ENCODE data around the gene TTC16.
A peak's percentile ranks its signal among the peaks of the same experiment; 100 is the strongest.

Gene TTC16

GRCh38 chr9:127734747-127735529, 19.1 kb downstream of the TTC16 start, which contains the start of gene TOR2A:
TSS of gene TOR2A (minus strand) at chr9:127735294. CDS start at chr9:127735270, 24 bp downstream.
- DNase-seq (ENCODE audit: low read depth): peak; percentile 100
- Histone ChIP-seq H3K9ac (ENCODE audit: low read length) (peak within 1 kb of the TSS; percentile 90), H3K36me3 (ENCODE audit: control insufficient read depth, insufficient read depth, low read length, severe bottlenecking) (peaks cover 6% of the 10 kb centered on the region), H3K9me3 (ENCODE audit: control insufficient read depth, low read length) (no peaks in the 10 kb centered on the region), H3K4me1 (ENCODE audit: control insufficient read depth, insufficient read depth, low read length) (peaks cover 17% of the 10 kb centered on the region), H3K27me3 (replicated peaks; ENCODE audit: control insufficient read depth, insufficient read depth, low read length) (no peaks in the 10 kb centered on the region), H3K4me3 (ENCODE audit: low read length) (peak within 1 kb of the TSS; percentile 81)

DNA sequence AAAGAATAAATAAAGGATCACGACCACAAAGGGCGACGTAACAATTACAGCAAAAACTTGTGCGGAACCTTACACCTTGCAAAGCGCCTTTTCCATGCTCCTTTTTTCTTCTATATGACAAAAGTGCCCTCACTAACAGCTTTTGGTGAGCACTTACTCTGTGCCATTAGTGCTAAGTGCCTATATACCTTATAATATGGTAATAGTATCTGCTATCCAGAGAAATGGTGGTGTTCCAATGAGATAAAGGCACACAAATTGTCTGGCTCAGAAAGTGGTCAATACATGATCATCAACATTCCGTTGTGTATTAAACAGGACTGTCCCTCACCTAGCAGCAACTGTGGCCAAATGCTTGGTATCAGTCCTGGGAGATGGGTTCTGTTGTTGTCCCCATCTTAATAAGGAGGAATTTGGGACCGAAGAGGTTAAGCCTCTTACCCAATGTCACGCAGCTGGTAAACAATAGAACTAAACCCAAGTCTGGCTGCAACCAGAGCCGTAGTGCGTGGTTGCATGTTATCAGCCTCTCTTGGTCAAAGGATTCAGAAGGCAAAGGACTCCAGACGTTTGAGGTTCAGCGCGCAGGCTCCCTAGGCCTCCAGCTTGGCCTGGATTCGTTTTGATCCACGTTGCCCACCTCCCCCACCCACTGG, 19.8 kb downstream of the TTC16 start:
- no peak overlapping the region for H3K9ac ChIP-seq (ENCODE audit: low read length)

GRCh38 chr9:127738666-127739065, 22.8 kb downstream of the TTC16 start:
- Histone ChIP-seq H3K4me1 (ENCODE audit: control insufficient read depth, insufficient read depth, low read length) (peaks cover 31% of the 10 kb centered on the region), H3K9me3 (ENCODE audit: control insufficient read depth, low read length) (no peaks in the 10 kb centered on the region), H3K9ac (ENCODE audit: low read length) (no peak overlapping the region), H3K36me3 (ENCODE audit: control insufficient read depth, insufficient read depth, low read length, severe bottlenecking) (no peaks in the 10 kb centered on the region), H3K4me3 (ENCODE audit: low read length) (no peak overlapping the region), H3K27me3 (replicated peaks; ENCODE audit: control insufficient read depth, insufficient read depth, low read length) (no peaks in the 10 kb centered on the region)
- DNase-seq (ENCODE audit: low read depth): no peak

More for the DNA sequence above, 19.8 kb downstream of the TTC16 start:
- no peaks in the 10 kb centered on the region for H3K27me3 ChIP-seq (replicated peaks; ENCODE audit: control insufficient read depth, insufficient read depth, low read length)
- peak; percentile 9 for DNase-seq (ENCODE audit: low read depth)
- H3K9me3 ChIP-seq (ENCODE audit: control insufficient read depth, low read length): no peaks in the 10 kb centered on the region
- H3K36me3 ChIP-seq (ENCODE audit: control insufficient read depth, insufficient read depth, low read length, severe bottlenecking): peaks cover 6% of the 10 kb centered on the region
- peaks cover 22% of the 10 kb centered on the region for H3K4me1 ChIP-seq (ENCODE audit: control insufficient read depth, insufficient read depth, low read length)
- H3K4me3 ChIP-seq (ENCODE audit: low read length): no peak overlapping the region

DNA sequence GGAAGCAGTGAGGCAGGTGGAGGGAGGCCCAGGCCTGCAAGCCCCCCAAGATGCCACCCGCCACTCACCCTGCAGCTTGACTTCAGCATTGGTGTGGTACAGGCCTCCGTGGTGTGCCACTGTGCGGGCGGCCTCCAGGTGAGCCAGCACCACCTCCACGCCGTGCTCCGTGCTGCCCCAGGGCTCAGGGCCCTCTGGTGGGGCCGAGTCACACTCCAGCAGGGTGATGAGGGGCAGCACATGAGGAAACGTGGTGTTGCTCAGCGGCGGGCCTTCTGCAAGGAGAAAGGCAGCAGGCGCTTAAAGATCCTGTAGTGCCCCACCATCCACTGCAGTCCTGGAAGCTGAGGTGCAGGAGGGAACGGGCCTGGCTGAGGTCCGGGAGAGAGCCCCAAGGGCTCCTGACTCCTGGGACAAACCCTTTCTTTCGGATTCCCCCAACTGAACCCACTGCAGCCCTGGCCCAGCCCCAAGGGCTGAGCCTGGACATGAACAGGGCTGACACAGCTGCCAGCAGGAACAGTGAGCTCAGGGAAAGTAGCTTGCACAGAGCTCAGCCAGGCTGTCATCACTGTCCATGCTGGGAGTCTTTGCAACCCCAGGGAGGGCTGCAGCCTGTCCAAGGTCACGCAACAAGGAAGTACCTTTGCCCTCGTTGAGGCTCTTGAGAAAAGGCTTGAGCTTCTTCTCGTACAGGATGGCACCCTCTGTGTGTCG, 23.9 kb downstream of the TTC16 start:
- H3K4me1 ChIP-seq (ENCODE audit: control insufficient read depth, insufficient read depth, low read length): peaks cover 24% of the 10 kb centered on the region
- no peak for DNase-seq (ENCODE audit: low read depth)
- peak overlapping the region; percentile 49 for H3K4me3 ChIP-seq (ENCODE audit: low read length)
- peak overlapping the region; percentile 81 for H3K9ac ChIP-seq (ENCODE audit: low read length)
- H3K9me3 ChIP-seq (ENCODE audit: control insufficient read depth, low read length): no peaks in the 10 kb centered on the region
- H3K27me3 ChIP-seq (replicated peaks; ENCODE audit: control insufficient read depth, insufficient read depth, low read length): no peaks in the 10 kb centered on the region
- no peaks in the 10 kb centered on the region for H3K36me3 ChIP-seq (ENCODE audit: control insufficient read depth, insufficient read depth, low read length, severe bottlenecking)

DNA sequence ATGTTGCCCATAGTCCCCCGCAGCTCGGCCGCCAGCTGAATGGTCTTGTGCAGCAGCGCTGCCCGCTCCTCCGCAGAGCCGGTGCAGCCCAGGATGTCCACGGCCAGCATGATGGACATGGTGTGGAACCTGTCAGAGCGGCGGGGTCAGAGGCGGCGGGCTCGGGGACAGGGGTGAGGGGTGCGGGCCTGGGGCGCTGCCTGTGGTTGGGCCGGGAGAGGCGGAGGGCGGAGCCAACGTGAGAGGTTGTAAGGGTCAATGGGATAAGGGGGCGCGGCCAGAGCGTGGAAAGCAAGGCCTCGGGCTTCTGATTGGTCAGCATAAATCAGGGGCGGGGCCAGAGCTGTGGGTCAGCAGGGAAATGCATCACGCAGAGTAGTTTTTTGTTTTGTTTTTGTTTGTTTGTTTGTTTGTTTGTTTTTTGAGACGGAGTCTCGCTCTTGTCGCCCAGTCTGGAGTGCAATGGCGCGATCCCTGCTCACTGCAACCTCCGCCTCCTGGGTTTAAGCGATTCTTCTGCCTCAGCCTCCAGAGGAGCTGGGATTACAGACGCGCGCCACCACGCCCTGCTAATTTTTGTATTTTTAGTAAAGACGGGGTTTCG, 26.1 kb downstream of the TTC16 start:
- DNase-seq (ENCODE audit: low read depth): peak; percentile 9
- no peaks in the 10 kb centered on the region for H3K9me3 ChIP-seq (ENCODE audit: control insufficient read depth, low read length)
- H3K36me3 ChIP-seq (ENCODE audit: control insufficient read depth, insufficient read depth, low read length, severe bottlenecking): no peaks in the 10 kb centered on the region
- H3K4me3 ChIP-seq (ENCODE audit: low read length): peak overlapping the region; percentile 44
- H3K4me1 ChIP-seq (ENCODE audit: control insufficient read depth, insufficient read depth, low read length): peaks cover 19% of the 10 kb centered on the region
- no peak overlapping the region for H3K9ac ChIP-seq (ENCODE audit: low read length)
- no peaks in the 10 kb centered on the region for H3K27me3 ChIP-seq (replicated peaks; ENCODE audit: control insufficient read depth, insufficient read depth, low read length)

- Histone ChIP-seq H3K4me3 (ENCODE audit: low read length) (peak overlapping the region; percentile 44), H3K27me3 (replicated peaks; ENCODE audit: control insufficient read depth, insufficient read depth, low read length) (peaks cover 4% of the 10 kb centered on the region), H3K9ac (ENCODE audit: low read length) (no peak overlapping the region), H3K4me1 (ENCODE audit: control insufficient read depth, insufficient read depth, low read length) (peaks cover 19% of the 10 kb centered on the region), H3K9me3 (ENCODE audit: control insufficient read depth, low read length) (no peaks in the 10 kb centered on the region), H3K36me3 (ENCODE audit: control insufficient read depth, insufficient read depth, low read length, severe bottlenecking) (no peaks in the 10 kb centered on the region)
- no peak for DNase-seq (ENCODE audit: low read depth)
Observed at GRCh38 chr9:127742435-127743088, 26.7 kb downstream of the TTC16 start.

DNA sequence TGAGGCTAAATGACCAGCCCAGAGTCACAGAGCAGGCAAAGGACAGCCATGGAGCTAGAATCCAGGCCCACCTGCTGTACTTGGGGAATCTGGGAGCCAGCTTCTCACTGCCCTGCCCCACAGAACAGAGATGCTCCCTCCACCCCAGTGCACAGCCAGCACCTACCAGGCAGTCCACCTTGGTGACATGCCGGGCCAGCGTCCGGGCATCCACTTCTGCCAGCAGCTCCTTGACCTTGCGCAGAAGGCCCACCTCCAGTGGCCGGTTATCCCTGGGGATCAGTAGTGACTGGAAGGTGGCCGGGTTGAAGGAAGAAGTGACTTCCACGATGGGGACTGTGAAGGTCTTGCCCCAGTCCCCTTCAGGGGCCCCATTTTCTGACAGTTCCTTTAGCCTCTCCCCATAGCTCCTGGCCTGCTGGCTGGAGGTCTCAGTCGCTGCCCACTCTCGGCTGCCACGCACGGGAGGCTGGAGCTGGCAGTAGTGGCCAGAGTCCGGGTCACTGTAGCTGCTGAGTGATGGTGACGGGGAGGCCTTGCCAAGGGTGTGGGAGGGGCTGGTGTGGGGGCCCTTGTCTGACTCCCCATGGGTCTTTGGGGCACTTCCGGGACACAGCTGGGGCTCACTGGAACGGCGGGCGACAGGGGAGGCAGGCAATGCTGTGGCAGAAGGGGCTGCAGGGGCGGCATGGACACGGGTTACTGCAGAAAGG, 28.7 kb downstream of the TTC16 start:
- Histone ChIP-seq H3K4me3 (ENCODE audit: low read length) (no peak overlapping the region), H3K9me3 (ENCODE audit: control insufficient read depth, low read length) (no peaks in the 10 kb centered on the region), H3K36me3 (ENCODE audit: control insufficient read depth, insufficient read depth, low read length, severe bottlenecking) (no peaks in the 10 kb centered on the region), H3K4me1 (ENCODE audit: control insufficient read depth, insufficient read depth, low read length) (peaks cover 18% of the 10 kb centered on the region), H3K27me3 (replicated peaks; ENCODE audit: control insufficient read depth, insufficient read depth, low read length) (peaks cover 10% of the 10 kb centered on the region), H3K9ac (ENCODE audit: low read length) (no peak overlapping the region)
- no peak for DNase-seq (ENCODE audit: low read depth)

GRCh38 chr9:127746959-127747569, 31.2 kb downstream of the TTC16 start:
- Histone ChIP-seq H3K9me3 (ENCODE audit: control insufficient read depth, low read length) (no peaks in the 10 kb centered on the region), H3K36me3 (ENCODE audit: control insufficient read depth, insufficient read depth, low read length, severe bottlenecking) (no peaks in the 10 kb centered on the region), H3K4me1 (ENCODE audit: control insufficient read depth, insufficient read depth, low read length) (peaks cover 4% of the 10 kb centered on the region), H3K27me3 (replicated peaks; ENCODE audit: control insufficient read depth, insufficient read depth, low read length) (peaks cover 22% of the 10 kb centered on the region), H3K9ac (ENCODE audit: low read length) (no peak overlapping the region), H3K4me3 (ENCODE audit: low read length) (no peak overlapping the region)
- DNase-seq (ENCODE audit: low read depth): no peak

- H3K9ac ChIP-seq (ENCODE audit: low read length): no peak overlapping the region
- no peak overlapping the region for H3K4me3 ChIP-seq (ENCODE audit: low read length)
- DNase-seq (ENCODE audit: low read depth): no peak
- no peaks in the 10 kb centered on the region for H3K4me1 ChIP-seq (ENCODE audit: control insufficient read depth, insufficient read depth, low read length)
- no peaks in the 10 kb centered on the region for H3K36me3 ChIP-seq (ENCODE audit: control insufficient read depth, insufficient read depth, low read length, severe bottlenecking)
- H3K27me3 ChIP-seq (replicated peaks; ENCODE audit: control insufficient read depth, insufficient read depth, low read length): peaks cover 44% of the 10 kb centered on the region
- no peaks in the 10 kb centered on the region for H3K9me3 ChIP-seq (ENCODE audit: control insufficient read depth, low read length)
Observed at GRCh38 chr9:127749090-127749787, 33.4 kb downstream of the TTC16 start.

All from adipocyte (in vitro differentiated cells).